ENCODE data around the gene PRL. TPM values are rescaled to one million over a fixed set of nuclear protein-coding genes. Genes with fewer than 3 reads are reported as not detected.

The PRL gene
- total RNA-seq, 1 experiment from 2014 or later: not detected

DNA sequence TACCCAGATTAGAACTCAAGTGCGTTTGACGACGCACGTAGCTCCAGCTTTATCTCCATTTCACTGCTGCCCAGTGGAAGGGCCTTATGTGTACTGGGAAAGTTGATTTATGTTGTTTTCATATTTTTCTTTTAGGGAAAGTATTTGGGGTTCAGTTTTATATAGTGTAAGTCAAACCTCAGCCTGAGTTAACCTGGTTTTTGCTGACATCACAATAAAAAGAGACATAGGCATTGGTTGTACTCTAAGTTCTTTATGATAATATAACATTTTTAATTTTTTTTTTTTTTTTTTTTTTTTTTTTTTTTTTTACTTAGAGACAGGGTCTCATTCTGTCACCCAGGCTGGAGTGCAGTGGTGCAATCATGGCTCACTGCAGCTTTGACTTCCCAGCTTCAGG, 34.1 kb upstream of the PRL start:
- H3K27me3 ChIP-seq (replicated peaks; ENCODE audit: control insufficient read depth, insufficient read depth, low read length): no peaks in the 10 kb centered on the region
- H3K36me3 ChIP-seq (ENCODE audit: control insufficient read depth, insufficient read depth, low read length): no peaks in the 10 kb centered on the region
- Mint-ChIP-seq H3K4me3 (ENCODE audit: unreplicated experiment) (no peak overlapping the region), H3K27me3 (ENCODE audit: insufficient read depth, unreplicated experiment) (no peaks in the 10 kb centered on the region), H3K27ac (ENCODE audit: unreplicated experiment) (no peak overlapping the region), H3K4me1 (ENCODE audit: low read depth, unreplicated experiment) (no peaks in the 10 kb centered on the region), H3K36me3 (ENCODE audit: insufficient read depth, unreplicated experiment) (no peaks in the 10 kb centered on the region), H3K9me3 (ENCODE audit: unreplicated experiment) (no peaks in the 10 kb centered on the region)
- POLR2A ChIA-PET: no interaction called here
- CTCF ChIA-PET: no interaction called here
- intact Hi-C loops (cut with micrococcal nuclease; ENCODE audit: unreplicated experiment): no loop called here
- no peak overlapping the region for H3K4me3 ChIP-seq (ENCODE audit: low read depth, low read length)
- no peaks in the 10 kb centered on the region for H3K9me3 ChIP-seq
- BruUV-seq (replicated peaks): no TSS peak
- no peak for DNase-seq
- TF ChIP-seq, protein P1, sequence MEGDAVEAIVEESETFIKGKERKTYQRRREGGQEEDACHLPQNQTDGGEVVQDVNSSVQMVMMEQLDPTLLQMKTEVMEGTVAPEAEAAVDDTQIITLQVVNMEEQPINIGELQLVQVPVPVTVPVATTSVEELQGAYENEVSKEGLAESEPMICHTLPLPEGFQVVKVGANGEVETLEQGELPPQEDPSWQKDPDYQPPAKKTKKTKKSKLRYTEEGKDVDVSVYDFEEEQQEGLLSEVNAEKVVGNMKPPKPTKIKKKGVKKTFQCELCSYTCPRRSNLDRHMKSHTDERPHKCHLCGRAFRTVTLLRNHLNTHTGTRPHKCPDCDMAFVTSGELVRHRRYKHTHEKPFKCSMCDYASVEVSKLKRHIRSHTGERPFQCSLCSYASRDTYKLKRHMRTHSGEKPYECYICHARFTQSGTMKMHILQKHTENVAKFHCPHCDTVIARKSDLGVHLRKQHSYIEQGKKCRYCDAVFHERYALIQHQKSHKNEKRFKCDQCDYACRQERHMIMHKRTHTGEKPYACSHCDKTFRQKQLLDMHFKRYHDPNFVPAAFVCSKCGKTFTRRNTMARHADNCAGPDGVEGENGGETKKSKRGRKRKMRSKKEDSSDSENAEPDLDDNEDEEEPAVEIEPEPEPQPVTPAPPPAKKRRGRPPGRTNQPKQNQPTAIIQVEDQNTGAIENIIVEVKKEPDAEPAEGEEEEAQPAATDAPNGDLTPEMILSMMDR (IDR thresholded peaks at IDR 0.05; ENCODE audit: insufficient read depth in 1 of 2, low read depth in 1 of 2, low read length in 1 of 2, severe bottlenecking in 1 of 2, unreplicated experiment in 1 of 2): no peak
- no peaks in the 10 kb centered on the region for H3K4me1 ChIP-seq

DNA sequence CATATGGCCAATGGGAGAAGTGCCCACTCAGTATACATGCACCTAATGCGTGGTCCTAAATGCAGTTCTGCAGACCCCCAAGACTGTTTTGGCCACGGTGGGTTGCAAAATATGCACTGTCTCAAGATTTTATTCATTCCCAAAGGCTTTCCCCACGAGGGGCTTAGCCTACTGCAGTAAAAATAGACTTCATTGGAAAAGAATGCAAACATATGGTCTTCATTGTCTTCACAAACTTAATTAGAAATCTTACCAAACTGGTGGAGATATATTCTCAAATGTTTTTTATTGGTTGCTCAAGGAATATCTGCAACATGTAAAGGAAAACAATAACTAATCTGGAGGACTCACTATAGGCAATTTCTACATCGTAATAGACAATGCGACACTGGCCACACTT, 31.6 kb upstream of the PRL start:
- no peaks in the 10 kb centered on the region for H3K9me3 ChIP-seq
- BruUV-seq (replicated peaks): no TSS peak
- TF ChIP-seq, protein P1 (IDR thresholded peaks at IDR 0.05; ENCODE audit: insufficient read depth in 1 of 2, low read depth in 1 of 2, low read length in 1 of 2, severe bottlenecking in 1 of 2, unreplicated experiment in 1 of 2): no peak
- DNase-seq: no peak
- no peaks in the 10 kb centered on the region for H3K36me3 ChIP-seq (ENCODE audit: control insufficient read depth, insufficient read depth, low read length)
- ChIA-PET POLR2A (no interaction called here), CTCF (no interaction called here)
- no peaks in the 10 kb centered on the region for H3K4me1 ChIP-seq
- no peaks in the 10 kb centered on the region for H3K9me3 Mint-ChIP-seq (ENCODE audit: unreplicated experiment)
- H3K27me3 ChIP-seq (replicated peaks; ENCODE audit: control insufficient read depth, insufficient read depth, low read length): no peaks in the 10 kb centered on the region
- H3K4me1 Mint-ChIP-seq (ENCODE audit: low read depth, unreplicated experiment): no peaks in the 10 kb centered on the region
- no peaks in the 10 kb centered on the region for H3K36me3 Mint-ChIP-seq (ENCODE audit: insufficient read depth, unreplicated experiment)
- no peaks in the 10 kb centered on the region for H3K27me3 Mint-ChIP-seq (ENCODE audit: insufficient read depth, unreplicated experiment)
- H3K27ac Mint-ChIP-seq (ENCODE audit: unreplicated experiment): no peak overlapping the region
- H3K4me3 Mint-ChIP-seq (ENCODE audit: unreplicated experiment): no peak overlapping the region
- intact Hi-C loops (cut with micrococcal nuclease; ENCODE audit: unreplicated experiment): no loop called here
- H3K4me3 ChIP-seq (ENCODE audit: low read depth, low read length): no peak overlapping the region

DNA sequence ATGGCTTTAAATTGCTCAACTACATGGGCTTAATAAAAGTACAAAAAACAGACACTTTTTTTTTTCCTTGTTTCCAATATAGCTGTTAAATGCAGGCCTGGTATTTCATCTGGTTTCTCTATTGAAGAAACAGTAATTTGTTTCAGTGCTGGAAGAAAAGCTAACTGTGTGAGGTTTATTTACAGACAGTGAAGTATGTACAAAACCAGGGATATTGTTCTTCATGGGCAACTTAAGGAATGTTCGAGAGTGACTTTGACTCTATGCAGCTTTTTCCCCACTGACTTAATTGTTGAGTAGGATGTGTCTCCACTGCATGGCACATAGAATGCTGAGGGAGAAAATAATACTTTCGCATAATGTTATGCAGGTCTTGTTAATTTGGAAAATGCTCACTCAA, 31.0 kb upstream of the PRL start:
- no peak overlapping the region for H3K4me3 ChIP-seq (ENCODE audit: low read depth, low read length)
- H3K27me3 Mint-ChIP-seq (ENCODE audit: insufficient read depth, unreplicated experiment): no peaks in the 10 kb centered on the region
- H3K9me3 ChIP-seq: no peaks in the 10 kb centered on the region
- H3K36me3 ChIP-seq (ENCODE audit: control insufficient read depth, insufficient read depth, low read length): no peaks in the 10 kb centered on the region
- no peaks in the 10 kb centered on the region for H3K27me3 ChIP-seq (replicated peaks; ENCODE audit: control insufficient read depth, insufficient read depth, low read length)
- BruUV-seq (replicated peaks): no TSS peak
- H3K27ac Mint-ChIP-seq (ENCODE audit: unreplicated experiment): no peak overlapping the region
- TF ChIP-seq, protein P1 (IDR thresholded peaks at IDR 0.05; ENCODE audit: insufficient read depth in 1 of 2, low read depth in 1 of 2, low read length in 1 of 2, severe bottlenecking in 1 of 2, unreplicated experiment in 1 of 2): no peak
- DNase-seq: no peak
- ChIA-PET CTCF (no interaction called here), POLR2A (no interaction called here)
- no peaks in the 10 kb centered on the region for H3K4me1 Mint-ChIP-seq (ENCODE audit: low read depth, unreplicated experiment)
- H3K9me3 Mint-ChIP-seq (ENCODE audit: unreplicated experiment): no peaks in the 10 kb centered on the region
- H3K4me3 Mint-ChIP-seq (ENCODE audit: unreplicated experiment): no peak overlapping the region
- intact Hi-C loops (cut with micrococcal nuclease; ENCODE audit: unreplicated experiment): no loop called here
- H3K4me1 ChIP-seq: no peaks in the 10 kb centered on the region
- H3K36me3 Mint-ChIP-seq (ENCODE audit: insufficient read depth, unreplicated experiment): no peaks in the 10 kb centered on the region
